HuH-7.5 (cell line): ENCODE data around the gene RNF19B.
A peak's percentile ranks its signal among the peaks of the same experiment; 100 is the strongest.
"Not testable (repeated sequence)": the region's sequence is repeated elsewhere in the genome, so short reads cannot be mapped to it uniquely, and the experiment has no call there.

Source experiments
- DNase-seq: peaks from one replicate; pipeline ENCODE4 v3.0.0; 2011; ENCODE audit warnings: low spot score

Gene RNF19B

DNA sequence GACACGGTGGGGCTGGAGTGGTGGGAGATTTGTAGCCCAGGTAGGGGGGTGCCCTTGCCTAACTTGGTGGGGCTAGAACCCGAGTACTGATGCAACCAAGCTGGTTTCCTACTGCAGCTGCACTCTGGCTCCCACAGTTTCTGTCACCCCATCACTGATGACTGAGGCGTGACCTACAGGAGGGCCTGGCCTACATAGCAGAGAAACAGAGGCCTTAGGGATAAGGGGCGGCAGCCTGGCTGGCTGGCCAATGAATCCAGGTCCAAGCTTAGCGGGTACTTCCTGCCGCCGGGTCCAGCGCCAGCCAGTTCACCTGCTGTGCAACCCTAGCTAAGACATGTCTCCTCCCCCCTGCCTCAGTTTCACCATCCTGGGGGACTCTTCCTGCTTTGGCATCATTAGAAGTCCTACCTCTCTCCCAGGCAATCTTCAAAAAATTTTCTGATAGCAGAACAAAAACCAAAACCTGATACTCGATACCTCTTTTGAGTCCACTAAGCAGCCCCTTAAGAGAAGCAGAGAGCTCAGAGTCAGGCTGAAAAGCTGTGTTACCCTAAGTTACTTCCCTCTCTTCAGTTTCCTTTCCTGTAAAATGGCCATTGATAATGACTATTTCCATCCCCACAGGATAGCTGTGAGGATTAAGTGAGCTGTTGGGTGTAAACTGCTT lies 27.3 kb upstream of the RNF19B start:
- DNase-seq = no peak

DNA sequence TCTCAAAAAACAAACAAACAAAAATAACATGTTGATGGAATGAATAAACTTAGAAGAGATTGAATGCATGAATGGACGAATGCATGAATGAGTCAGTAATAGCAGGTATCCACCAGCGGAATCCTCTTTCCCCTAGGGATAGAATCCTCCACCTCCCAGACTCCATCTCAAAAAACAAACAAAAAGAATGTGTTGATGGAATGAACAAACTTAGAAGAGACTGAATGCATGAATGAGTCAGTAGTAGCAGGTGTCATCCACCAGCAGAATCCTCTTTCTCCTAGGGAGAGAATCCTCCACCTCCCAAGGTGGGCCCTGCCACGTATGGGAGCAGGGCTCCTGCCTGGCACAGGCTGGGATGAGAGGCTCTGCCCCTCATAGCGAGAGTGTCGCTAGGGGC lies 26.8 kb upstream of the RNF19B start:
- DNase-seq = no peak

DNA sequence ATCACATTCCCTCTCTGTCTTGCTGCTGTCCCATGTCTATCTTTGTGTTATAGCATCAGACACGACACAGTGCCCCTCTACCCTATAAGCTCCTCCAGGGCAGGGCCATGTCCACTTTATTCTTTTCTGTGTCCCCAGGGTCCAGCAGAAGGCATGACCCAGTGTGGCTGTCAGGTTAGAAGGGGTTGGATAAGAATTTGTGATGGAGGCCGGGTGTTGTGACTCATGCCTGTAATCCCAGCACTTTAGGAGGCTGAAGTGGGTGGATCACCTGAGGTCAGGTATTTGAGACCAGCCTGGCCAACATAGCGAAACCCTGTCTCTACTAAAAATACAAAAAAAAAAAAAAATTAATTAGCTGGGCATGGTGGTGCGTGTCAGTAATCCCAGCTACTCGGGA lies 26.3 kb upstream of the RNF19B start:
- no peak for DNase-seq

DNA sequence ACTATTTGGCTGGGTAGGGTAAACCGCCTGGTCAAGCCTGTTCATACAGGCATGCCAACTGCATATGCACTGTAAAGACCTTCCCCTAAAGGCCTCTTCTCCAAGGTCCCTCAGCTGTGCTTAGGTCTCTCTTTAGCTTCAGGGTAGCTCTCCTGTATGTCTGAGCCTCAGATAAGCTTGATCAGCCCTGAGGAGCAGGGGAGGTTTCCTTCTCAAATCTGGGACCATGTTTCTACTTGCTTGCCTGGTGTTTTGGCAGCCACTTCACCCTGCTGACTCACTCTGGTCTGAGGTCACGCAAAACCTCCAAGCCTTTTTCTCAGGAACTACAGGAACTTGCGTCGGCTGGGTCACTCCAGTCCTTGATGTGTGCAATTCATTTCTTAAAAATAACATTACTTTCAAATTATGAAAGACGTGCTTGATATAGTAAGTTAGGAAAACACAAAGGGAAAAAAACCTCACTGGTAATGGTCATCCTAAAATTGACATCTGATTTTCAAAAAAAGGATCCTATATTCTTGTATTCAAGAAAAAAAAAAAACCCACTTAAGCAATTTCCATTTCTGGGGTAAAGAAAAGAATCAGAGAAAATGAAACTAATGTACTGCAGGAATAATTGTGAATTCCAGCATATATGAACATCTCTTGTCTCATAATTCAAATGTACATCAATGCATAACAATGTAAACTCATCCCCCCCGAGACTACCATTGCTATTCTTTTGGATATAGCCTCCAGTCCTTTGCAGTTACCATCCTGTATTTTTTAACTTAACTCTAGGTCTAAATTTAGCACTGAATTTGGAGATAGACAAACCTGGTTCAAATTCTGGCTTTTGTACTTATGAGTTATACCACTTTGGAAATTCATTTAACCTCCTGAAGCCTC lies 24.8 kb upstream of the RNF19B start:
- DNase-seq = no peak

DNA sequence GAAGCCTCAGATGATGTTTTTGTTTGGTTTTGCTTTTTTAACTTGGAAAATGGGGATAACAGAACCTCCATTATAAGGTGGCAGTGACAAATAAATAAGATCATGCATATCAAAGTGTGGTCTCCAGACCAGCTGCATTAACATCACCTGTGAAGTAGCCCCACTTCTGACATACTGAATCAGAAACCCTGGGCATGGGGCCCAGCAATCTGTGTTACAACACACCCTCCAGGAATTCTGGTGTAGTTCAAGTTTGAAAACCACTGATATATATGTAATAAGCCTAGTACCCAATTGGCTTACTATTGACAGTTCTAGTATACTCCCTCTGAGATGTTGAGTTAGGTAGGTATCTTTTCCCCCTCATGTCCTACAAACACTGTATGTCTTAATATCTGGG lies 24.1 kb upstream of the RNF19B start:
- DNase-seq = no peak

DNA sequence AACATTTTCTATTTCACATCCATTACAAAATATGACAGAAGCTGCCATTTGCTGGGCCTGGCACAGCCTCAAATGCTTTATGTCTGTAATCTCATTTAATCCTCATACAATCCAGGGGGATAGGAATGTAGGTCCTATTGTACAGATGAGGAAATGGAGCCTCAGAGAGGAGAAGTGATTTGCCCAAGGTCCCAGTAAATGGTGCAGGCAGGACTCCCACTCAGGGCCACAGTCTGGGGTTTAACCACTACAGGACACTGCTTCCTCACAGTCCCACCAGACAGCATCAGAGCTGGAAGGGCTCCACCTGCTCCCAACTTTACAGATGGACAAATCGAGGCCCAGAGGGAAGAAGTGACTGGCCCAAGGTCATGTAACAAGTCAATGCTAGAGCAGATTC lies 20.6 kb upstream of the RNF19B start:
- no peak for DNase-seq

DNA sequence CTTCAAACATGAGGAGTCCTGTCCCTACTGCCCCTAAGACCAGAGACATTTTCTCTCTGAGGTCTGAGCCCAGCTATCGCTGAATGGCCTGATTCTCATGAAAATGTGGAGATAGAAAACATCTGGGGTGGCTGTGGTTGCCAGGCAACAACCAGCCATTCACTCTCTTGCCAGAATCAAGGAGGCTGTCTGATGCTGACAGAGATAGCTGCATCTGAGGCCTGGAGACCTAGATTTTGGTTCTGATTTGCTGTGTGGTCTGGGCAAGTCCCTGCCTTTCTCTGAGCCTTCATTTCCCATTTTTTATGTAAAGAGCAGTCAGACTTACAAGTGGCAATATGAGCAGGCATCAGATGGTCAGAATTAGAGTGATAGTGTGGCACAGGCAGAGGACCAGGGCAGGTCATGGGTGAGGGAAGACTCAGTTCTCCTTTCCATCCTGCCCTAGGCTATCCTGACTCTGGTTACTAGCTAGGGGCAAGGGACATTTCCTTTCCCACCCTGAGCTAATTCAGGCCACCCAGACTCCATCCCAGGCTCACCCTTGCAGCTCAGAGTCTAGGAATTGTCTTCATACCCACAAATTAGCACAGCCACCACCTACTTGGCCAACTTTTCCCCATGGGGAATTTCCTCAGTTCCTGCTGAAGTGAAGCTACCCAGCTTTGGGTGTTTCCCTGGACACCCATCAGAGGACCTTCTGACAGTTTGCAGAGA lies 20.0 kb upstream of the RNF19B start:
- DNase-seq = no peak

DNA sequence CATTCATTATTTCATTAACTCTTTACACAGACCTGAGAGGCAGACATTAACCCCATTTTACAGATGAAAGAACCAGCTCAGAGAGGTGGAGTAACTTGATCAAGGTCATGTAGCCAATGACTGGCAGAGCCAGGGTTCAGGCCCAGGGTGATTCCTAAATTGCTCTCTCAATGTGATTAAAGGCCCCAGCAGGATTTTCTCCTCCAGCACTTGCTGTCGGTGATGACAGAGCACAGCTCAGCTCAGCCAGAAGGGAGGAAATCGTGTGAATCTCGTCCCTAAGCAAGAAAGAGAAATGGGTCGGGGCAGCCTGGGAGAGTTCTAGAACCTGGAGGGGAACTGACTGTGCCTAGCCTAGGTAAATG lies 19.5 kb upstream of the RNF19B start:
- no peak for DNase-seq

DNA sequence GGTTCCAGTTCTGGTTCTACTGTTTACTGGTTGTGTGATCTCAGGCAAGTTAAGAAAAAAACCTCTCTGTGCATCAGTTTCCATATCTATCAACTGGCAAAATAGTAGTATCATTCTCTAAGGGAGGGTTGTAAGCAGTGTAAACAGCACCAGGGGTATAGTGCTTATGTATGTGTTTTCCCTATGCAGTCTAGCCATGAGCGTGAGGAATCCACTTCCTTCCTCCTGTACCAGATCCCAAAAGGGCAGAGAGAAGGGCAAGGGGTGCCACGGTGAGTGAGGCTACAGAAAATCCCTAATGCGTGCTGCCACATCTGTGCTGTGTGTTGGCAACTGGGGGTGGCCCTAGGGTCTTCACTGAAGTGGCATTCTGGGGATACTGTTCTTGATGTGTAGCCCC lies 18.4 kb upstream of the RNF19B start:
- DNase-seq = no peak

DNA sequence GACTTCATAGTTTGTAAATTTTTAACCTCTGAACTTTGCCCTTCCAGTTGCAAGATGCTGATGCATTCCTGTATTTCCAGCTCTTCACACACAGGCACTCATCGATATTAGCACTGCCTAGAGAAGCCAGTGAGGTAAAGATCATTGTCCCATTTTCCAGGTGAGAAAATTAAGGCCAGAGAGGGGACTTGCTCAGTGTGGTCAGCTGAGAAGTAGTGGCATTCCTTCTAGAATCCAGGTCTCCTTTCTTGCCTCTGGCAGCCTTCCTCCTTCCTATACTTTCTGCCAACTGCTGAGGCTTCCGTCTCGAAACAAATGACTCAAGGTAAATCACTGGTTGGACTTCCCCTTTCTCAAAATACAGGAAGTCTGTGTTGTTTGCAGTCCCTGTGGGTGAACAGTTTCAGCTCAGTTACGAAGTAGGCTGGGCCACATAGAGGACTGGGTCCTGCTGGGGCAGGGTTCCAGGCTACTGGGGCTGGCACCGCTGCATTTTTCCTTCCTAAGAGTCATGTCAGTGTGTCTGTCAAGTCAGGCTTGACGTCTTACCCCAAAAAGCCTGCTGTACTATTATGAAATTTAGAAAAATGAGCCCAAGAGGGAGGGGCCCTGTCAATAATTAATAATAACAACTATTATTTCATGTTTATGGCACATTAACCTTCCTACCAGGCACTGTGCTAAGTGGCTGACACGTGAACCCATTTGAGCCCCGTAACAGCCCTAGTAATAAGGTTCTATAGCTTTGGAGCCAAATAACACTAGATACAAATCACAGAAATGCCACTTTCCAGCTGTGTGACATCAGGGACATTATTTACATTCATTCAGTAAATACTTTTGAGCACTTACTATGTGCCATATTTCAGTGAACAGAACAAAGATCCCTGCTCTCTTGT lies 16.6 kb upstream of the RNF19B start:
- DNase-seq = no peak

DNA sequence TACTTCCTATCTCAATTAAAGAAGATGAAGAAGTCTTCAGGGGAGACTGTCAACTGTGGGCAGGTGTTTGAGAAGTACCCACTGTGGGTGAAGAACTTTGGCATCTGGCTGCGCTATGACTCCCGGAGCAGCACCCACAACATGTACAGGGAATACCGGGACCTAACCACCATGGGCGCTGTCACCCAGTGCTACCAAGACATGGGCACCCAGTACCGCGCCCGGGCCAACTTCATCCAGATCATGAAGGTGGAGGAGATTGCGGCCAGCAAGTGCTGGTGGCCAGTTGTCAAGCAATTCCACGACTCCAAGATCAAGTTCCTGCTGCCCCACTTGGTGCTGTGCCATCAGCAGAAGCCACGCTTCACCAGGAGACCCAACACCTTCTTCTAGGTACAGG lies 15.5 kb upstream of the RNF19B start:
- DNase-seq = no peak

DNA sequence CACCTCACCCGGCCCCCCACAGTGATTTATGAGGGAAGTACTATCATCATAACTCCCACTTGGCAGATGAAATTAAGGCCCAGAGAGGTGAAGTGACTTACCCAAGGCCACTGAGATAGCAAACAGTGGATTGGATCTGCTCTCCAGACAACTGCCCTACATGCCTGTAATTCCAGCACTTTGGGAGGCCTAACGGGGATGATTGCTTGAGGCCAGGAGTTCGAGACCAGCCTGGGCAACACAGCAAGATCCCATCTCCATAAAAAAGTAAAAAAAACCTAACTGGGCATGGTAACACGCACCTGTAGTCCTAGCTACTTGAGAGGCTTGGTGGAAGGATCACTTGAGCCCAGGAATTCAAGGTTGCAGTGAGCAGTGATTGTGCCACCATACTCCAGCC lies 14.2 kb upstream of the RNF19B start:
- DNase-seq = no peak

DNA sequence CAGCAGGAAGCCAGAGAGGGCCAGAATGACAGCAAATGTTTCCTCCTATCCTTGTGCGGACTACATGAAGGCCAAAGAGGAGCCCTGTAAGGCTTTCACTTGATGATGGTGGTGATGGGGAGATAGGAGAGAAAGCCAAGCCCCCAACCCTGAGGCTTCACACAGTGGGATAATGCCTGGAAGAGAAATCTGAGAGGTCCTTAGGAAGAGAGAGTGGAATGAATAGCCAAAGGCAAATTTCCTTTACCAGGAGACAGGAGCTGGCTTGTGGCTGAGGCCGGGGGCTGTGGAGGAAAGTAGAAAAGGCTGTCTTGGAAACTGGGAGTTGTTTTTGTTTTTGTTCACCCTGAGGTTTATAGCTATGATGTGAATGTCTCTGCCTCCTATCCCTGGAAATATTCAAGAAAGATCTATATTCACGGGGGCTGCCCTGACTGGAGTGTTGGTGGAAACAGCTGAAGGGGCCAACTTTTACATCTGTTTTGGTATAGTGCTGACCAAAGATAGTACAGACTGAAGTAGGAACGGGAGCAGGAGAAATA lies 13.0 kb upstream of the RNF19B start:
- no peak for DNase-seq

DNA sequence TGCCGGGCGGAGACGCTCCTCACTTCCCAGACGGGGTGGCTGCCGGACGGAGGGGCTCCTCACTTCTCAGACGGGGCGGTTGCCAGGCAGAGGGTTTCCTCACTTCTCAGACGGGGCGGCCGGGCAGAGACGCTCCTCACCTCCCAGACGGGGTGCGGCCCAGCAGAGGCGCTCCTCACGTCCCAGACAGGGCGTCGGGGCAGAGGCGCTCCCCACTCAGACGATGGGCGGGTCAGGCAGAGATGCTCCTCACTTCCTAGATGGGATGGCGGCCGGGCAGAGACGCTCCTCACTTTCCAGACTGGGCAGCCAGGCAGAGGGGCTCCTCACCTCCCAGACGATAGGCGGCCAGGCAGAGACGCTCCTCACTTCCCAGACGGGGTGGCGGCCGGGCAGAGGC lies 10.4 kb upstream of the RNF19B start:
- not testable (repeated sequence) for DNase-seq

DNA sequence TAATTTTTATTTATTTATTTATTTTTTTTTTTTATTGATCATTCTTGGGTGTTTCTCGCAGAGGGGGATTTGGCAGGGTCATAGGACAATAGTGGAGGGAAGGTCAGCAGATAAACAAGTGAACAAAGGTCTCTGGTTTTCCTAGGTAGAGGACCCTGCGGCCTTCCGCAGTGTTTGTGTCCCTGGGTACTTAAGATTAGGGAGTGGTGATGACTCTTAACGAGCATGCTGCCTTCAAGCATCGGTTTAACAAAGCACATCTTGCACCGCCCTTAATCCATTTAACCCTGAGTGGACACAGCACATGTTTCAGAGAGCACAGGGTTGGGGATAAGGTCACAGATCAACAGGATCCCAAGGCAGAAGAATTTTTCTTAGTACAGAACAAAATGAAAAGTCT lies 8.8 kb upstream of the RNF19B start:
- DNase-seq = not testable (repeated sequence)

DNA sequence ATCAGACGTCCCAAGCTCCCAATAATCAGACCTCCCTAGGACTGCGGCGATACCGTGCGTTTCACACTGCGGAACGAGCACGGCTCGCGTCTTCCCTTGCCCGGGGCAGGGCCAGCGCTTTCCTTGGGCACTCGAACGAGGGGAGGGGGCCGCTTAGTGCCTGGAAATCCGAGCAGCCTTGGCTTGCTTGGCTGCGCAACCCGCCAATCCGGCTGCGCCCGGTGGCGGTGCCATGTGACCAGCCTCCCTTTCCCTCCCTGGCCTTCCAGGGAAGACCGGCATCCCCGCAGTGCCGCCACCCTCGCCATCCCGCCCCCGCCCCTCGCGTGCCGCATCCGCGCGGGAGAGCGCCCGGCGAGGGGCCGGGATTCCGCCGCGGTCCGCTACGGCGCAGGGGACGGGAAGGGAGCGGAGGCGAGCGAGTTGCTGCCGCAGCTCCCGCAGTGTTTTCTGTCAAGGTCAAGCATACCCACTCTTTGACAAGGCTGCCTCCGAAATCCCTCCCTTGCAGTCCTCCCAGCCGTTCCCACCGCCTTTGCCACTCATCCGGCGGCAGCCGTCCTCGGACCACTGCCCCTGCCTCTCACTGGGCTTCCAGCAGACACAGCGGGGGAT lies 8.3 kb upstream of the RNF19B start:
- DNase-seq = peak; percentile 51

DNA sequence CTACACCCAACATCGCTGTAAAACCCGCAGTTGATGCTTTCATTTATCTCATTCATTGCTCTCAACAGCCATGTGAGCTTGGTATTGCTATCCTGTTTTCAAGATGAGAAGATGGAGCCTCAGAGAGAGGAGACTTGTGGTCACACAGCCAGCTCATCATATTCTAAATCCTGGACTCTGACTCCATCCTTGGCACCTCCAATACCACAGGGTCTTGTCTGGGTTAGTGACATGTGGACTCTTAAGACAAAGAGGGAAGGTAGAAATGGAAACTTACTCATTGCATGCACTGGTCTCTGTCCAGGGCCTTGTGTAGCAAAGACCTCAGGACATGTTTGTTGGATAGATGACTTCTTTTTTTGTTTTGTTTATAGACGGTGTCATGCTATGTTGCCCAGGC lies 7.0 kb upstream of the RNF19B start:
- no peak for DNase-seq

DNA sequence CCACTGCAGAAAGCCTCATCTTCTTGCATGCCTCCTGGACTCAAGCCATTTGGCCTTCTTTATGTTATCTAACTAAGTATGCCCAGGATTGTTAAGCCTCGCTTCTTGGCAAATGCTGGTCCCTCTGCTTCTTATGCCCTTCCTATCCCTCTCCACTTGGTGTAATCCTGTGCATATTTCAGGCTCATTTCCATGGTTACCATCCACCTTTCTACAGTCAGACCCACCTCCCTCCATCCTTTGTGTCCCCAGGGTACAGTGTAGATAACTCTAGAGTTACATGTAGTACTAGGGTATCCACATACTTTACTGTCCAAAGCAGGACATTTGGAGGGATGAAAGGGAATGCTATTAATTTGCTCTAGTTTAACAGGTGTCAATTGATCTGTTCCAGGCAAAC lies 6.5 kb upstream of the RNF19B start:
- no peak for DNase-seq

DNA sequence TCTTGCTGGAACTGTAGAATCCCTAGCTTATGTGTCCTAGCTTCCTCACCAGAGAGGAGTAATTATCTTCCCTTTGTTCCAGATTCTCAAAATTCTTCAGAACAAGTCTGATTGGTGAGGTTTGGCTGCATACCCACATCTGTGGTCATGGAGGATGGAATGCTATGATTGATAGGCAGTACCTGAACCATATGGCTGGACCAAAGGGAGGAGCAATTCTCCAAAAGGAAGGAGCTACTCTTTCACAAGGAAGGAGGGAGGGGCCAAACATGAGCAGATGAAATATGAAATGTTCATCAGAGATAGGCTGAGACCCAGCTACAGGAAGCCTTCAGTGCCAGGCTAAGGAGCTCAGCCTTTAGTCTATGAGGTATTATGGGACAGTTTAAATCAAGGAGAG lies 5.0 kb upstream of the RNF19B start:
- no peak for DNase-seq

DNA sequence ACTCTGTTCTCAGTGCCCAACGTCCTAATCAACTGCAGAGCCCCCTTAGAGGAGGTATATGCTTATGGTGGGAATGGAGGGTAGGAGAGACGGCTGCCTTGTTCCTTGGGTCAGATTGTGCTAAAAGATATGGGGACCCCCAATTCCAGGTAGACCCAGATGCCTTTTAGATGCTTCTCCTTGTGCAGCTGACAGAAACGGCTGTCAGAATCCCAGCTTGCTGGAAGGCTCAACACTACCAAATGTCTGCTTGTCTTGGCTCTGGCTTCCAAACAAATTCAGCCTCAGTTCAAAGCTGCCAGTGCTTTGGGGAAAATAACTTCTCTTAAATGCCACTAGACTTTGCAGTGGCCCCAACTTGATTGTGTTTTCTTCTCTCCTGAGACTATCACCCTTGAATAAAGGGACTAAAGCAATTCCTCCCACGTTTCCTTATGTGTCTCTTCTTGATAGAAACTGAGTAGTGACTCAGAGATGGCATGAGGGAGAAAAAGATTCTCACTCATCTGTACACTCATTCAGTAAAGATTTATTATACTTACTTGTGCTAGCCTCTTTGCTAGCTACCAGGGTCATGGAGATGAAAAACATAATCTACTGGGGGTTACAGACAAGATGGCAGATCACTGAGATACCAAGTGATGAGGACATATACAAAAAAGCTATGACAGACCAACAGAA lies 3.4 kb upstream of the RNF19B start:
- DNase-seq = no peak

DNA sequence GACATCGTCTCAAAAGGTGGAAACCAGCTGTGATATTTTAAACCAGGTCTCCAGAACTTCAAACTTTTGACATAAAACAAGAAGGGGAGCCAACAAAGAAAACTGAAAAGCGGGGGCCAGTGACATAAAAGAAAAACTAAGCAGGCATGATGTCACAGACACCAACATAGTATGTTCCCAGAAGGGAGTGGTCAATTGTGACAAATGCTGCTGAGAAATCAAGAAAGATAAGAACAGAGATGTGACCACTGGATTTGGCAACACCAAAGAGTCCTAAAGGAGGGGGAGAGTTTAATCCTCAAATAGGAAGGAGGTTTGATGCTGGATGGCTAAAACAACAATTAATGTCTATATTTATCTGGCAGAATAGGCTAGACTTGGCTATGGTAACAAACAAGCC lies 2.3 kb upstream of the RNF19B start:
- no peak for DNase-seq
